ENCODE measurements around the gene EXOC3L2. TPM values are rescaled to one million over a fixed set of nuclear protein-coding genes. Genes with fewer than 3 reads are reported as not detected.

The EXOC3L2 gene
- total and polyA plus RNA-seq, 2 donors from 2014 or later = 15.4 to 19.0 TPM

DNA sequence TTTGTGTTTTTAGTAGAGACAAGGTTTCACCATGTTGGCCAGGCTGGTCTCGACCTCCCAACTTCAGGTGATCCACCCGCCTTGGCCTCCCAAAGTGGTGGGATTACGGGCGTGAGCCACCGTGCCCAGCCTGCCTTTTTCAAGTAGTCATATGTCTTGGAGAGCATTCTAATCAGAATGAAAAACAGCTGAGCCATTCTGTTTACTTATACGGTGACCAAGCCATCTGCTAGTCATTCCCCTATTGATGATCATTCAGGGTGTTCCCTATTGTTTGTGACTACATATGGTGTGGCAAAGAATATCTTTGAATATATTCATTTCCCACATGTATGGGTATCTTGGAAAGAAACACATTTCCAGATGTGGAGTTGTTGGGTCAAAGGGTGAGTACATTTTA, 49.4 kb downstream of the EXOC3L2 start:
- no peaks in the 10 kb centered on the region for H3K36me3 ChIP-seq (ENCODE audit: control insufficient read depth in 2 of 3, insufficient read depth in 3 of 3, low read length in 3 of 3)
- no peaks in the 10 kb centered on the region for H3K27me3 ChIP-seq (ENCODE audit: control insufficient read depth, insufficient read depth, low read length)
- H3K4me3 ChIP-seq (ENCODE audit: low read length in 3 of 3) = no peak overlapping the region
- no peak overlapping the region for H3K9ac ChIP-seq (ENCODE audit: low read length in 3 of 3)
- FAIRE-seq = no peak
- DNase-seq = no peak
- intact Hi-C loops (cut with DNase I) = no loop called here
- no peaks in the 10 kb centered on the region for H3K9me3 ChIP-seq (ENCODE audit: control insufficient read depth in 2 of 3, insufficient read depth in 1 of 3, low read length in 3 of 3)
- H3K27ac ChIP-seq (ENCODE audit: low read depth in 2 of 2, low read length in 2 of 2) = no peak overlapping the region
- H3K4me1 ChIP-seq (ENCODE audit: control insufficient read depth in 2 of 3, insufficient read depth in 2 of 3, low read depth in 1 of 3, low read length in 3 of 3) = no peaks in the 10 kb centered on the region
- TF ChIP-seq, protein P1, sequence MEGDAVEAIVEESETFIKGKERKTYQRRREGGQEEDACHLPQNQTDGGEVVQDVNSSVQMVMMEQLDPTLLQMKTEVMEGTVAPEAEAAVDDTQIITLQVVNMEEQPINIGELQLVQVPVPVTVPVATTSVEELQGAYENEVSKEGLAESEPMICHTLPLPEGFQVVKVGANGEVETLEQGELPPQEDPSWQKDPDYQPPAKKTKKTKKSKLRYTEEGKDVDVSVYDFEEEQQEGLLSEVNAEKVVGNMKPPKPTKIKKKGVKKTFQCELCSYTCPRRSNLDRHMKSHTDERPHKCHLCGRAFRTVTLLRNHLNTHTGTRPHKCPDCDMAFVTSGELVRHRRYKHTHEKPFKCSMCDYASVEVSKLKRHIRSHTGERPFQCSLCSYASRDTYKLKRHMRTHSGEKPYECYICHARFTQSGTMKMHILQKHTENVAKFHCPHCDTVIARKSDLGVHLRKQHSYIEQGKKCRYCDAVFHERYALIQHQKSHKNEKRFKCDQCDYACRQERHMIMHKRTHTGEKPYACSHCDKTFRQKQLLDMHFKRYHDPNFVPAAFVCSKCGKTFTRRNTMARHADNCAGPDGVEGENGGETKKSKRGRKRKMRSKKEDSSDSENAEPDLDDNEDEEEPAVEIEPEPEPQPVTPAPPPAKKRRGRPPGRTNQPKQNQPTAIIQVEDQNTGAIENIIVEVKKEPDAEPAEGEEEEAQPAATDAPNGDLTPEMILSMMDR (IDR thresholded peaks at IDR 0.05; ENCODE audit: borderline replicate concordance, extremely low read depth, insufficient read depth) = no peak

DNA sequence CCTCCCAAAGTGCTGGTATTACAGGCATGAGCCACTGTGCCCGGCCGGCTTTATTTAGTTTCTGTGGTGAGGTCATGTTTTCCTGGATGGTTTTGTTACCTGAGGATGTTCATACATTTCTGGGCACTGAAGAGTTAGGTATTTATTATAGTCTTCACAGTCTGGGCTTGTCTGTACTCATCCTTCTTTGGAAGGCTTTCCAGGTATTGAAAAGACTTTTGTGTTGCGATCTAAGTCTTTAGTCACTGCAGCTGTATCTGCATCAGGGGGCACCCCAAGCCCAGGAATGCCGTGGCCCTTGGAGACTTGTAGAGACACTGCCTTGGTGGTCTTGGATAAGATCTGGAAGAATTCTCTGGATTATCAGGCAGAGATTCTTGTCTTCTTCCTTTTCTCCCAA, 53.8 kb downstream of the EXOC3L2 start:
- no peaks in the 10 kb centered on the region for H3K36me3 ChIP-seq (ENCODE audit: control insufficient read depth in 2 of 3, insufficient read depth in 3 of 3, low read length in 3 of 3)
- no peaks in the 10 kb centered on the region for H3K9me3 ChIP-seq (ENCODE audit: control insufficient read depth in 2 of 3, insufficient read depth in 1 of 3, low read length in 3 of 3)
- FAIRE-seq = no peak
- no peak overlapping the region for H3K9ac ChIP-seq (ENCODE audit: low read length in 3 of 3)
- intact Hi-C loops (cut with DNase I) = no loop called here
- peaks cover 0 to 2% (median 0%) of the 10 kb centered on the region in 3 donors for H3K4me1 ChIP-seq (ENCODE audit: control insufficient read depth in 2 of 3, insufficient read depth in 2 of 3, low read depth in 1 of 3, low read length in 3 of 3)
- H3K27ac ChIP-seq (ENCODE audit: low read depth in 2 of 2, low read length in 2 of 2) = no peak overlapping the region
- no peak for DNase-seq
- no peaks in the 10 kb centered on the region for H3K27me3 ChIP-seq (ENCODE audit: control insufficient read depth, insufficient read depth, low read length)
- H3K4me3 ChIP-seq (ENCODE audit: low read length in 3 of 3) = no peak overlapping the region
- TF ChIP-seq, protein P1 (IDR thresholded peaks at IDR 0.05; ENCODE audit: borderline replicate concordance, extremely low read depth, insufficient read depth) = no peak

DNA sequence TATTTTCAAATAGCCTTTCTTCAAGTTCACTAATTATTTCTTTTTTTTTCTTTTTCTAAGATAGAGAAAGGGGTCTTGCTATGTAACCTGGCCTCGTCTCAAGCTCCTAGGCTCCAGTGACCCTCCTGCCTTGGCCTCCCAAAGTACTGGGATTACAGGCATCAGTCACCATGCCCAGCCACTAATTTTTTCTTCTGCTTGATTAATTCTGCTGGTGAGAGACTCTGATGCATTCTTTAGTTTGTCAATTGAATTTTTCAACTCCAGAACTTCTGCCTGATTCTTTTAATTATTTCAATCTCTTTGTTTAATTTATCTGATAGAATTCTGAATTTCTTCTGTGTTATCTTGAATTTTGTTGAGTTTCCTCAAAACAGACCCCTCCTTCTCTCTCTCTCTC, 55.2 kb downstream of the EXOC3L2 start:
- DNase-seq (no peak), FAIRE-seq (no peak)
- Histone ChIP-seq H3K9me3 (ENCODE audit: control insufficient read depth in 2 of 3, insufficient read depth in 1 of 3, low read length in 3 of 3) (no peaks in the 10 kb centered on the region), H3K4me3 (ENCODE audit: low read length in 3 of 3) (no peak overlapping the region), H3K27me3 (ENCODE audit: control insufficient read depth, insufficient read depth, low read length) (no peaks in the 10 kb centered on the region), H3K4me1 (ENCODE audit: control insufficient read depth in 2 of 3, insufficient read depth in 2 of 3, low read depth in 1 of 3, low read length in 3 of 3) (peaks cover 0 to 2% (median 0%) of the 10 kb centered on the region in 3 donors), H3K27ac (ENCODE audit: low read depth in 2 of 2, low read length in 2 of 2) (no peak overlapping the region), H3K36me3 (ENCODE audit: control insufficient read depth in 2 of 3, insufficient read depth in 3 of 3, low read length in 3 of 3) (no peaks in the 10 kb centered on the region), H3K9ac (ENCODE audit: low read length in 3 of 3) (no peak overlapping the region)
- TF ChIP-seq, protein P1 (IDR thresholded peaks at IDR 0.05; ENCODE audit: borderline replicate concordance, extremely low read depth, insufficient read depth) = no peak
- intact Hi-C loops (cut with DNase I) = loop anchor here (10.0 kb wide), 1 partner anchor 155 kb away; the partner anchor contains the start of gene CLASRP
